Omental fat pad (tissue), 4 donors: ENCODE measurements around the gene CFAP46. TPM values are rescaled to one million over a fixed set of nuclear protein-coding genes. Genes with fewer than 3 reads are reported as not detected.

Source experiments
- ATAC-seq: fragments of 150-250 bp; one replicate; pipeline ENCODE4 v1.9.1; 2016; ENCODE audit warnings: mild to moderate bottlenecking, moderate library complexity; ENCODE audit not compliant: low FRiP score
- DNase-seq: peaks from one replicate; pipeline ENCODE4 v3.0.0-alpha.2; 2019; ENCODE audit warnings: low spot score
- CTCF ChIP-seq, 3 donors: fragments of 450-650 bp; IDR thresholded peaks; one replicate each; pipeline ENCODE4 v1.5.1; 2016 to 2017; ENCODE audit warnings: antibody characterized with exemption in 3 of 3, mild to moderate bottlenecking in 3 of 3, moderate library complexity in 2 of 3
- total RNA-seq, 4 donors: library from RNA; depleted of rRNA; stranded (reverse); fragments of >200 nt; gene quantifications; one replicate each; pipeline ENCODE4 v1.1.0, GENCODE V29; 2016

The CFAP46 gene
- total RNA-seq, 4 donors from 2014 or later, result 0.24 to 0.37 TPM; not detected in 2

GRCh38 chr10:132860532-132860931, 81.8 kb downstream of the CFAP46 start:
- TF ChIP-seq CTCF (IDR thresholded peaks at IDR 0.05), result no peak
- ATAC-seq (no peak), DNase-seq (no peak)

- TF ChIP-seq CTCF (IDR thresholded peaks at IDR 0.05), result no peak
- ATAC-seq (no peak), DNase-seq (no peak)
Measured at GRCh38 chr10:132859084-132859855, 83.1 kb downstream of the CFAP46 start.

- ATAC-seq, result no peak
- no peak for TF ChIP-seq CTCF (IDR thresholded peaks at IDR 0.05)
- DNase-seq, result no peak
Measured at GRCh38 chr10:132858121-132859081, 84.0 kb downstream of the CFAP46 start.

- TF ChIP-seq CTCF (IDR thresholded peaks at IDR 0.05), result no peak
- DNase-seq, result no peak
- ATAC-seq, result no peak
Measured at GRCh38 chr10:132856869-132857524, 85.4 kb downstream of the CFAP46 start.

- DNase-seq, result no peak
- ATAC-seq, result no peak
- no peak for TF ChIP-seq CTCF (IDR thresholded peaks at IDR 0.05)
Measured at GRCh38 chr10:132855889-132856288, 86.5 kb downstream of the CFAP46 start.

GRCh38 chr10:132851451-132851850, 90.9 kb downstream of the CFAP46 start:
- DNase-seq (no peak), ATAC-seq (no peak)
- no peak for TF ChIP-seq CTCF (IDR thresholded peaks at IDR 0.05)
